HG02938 (cell line): ENCODE measurements around the gene COX5A.

Experiments used
- ATAC-seq: cut with Tn5 transposase; IDR thresholded peaks from one replicate; pipeline ENCODE4 v1.9.1; 2021; ENCODE audit warnings: mild to moderate bottlenecking, moderate library complexity; ENCODE audit not compliant: unreplicated experiment

COX5A gene

DNA sequence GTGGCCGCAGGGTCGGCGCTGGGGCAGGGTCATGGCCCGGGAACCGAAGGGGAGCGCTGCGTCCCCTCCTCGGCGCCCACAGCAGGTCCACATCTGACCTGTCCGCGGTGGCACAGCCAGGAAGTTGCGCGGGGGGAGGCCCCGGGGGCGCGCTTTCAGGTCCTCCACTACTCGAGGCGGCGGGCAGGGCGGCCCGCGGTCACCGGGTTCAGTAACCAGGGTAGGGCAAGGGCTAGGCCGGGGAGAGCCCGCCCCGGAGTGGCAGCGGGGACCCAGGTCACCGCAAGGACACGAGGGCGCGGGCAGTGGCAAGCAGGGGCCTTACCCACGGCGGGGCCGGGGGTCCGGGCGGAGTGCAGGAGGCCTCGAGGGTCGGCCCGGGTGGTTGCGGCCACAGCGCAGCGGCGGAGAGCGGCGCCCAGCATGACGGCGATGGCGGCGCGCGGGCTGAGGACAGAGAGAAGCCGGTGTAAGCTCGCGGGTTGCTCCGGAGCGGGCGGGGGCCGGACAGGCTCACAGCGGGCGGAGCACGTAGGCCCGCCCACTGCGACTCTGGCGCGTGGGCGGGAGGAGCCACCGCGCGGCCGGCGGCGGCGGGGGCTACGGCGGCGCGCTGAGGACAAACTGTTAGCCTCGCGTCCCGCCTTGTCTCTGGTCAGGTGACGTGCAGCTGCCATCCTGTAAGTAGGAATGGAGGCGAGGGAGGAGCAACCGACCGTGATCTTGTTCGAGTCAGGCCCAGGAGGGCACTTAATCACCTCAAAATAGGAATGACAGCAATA, at the start of gene COX5A:
Gene COX5A, minus strand, starts transcription at position 484 of the 782 bp plus-strand sequence. Its CDS starts 59 bp downstream, at position 425.
- peak; percentile 79 for ATAC-seq

DNA sequence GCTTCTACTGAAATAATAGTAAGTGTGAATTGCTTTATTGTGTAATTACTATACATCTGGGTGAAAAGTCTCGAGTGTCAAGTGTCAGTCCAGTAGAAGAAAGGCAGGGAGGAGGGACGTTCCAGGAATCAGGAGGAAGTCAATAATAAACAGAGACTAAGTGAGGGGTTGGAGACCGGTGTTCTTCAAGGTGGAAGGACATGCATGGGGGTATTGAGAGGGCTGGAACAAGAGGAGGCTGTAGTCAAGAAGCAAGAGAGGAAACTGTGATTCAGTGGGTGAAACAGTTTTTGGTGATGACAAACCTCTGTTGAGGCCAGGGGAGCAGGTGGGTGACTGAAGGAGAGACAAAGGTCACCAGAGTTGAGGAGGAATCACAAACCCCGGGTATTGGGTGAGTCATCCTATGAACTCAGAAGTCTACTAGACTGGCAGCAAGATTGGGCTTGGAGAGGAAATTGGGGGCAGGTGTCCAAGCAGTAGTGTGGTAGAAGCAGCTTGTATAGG, 45.9 kb upstream of the COX5A start:
- peak; percentile 76 for ATAC-seq

DNA sequence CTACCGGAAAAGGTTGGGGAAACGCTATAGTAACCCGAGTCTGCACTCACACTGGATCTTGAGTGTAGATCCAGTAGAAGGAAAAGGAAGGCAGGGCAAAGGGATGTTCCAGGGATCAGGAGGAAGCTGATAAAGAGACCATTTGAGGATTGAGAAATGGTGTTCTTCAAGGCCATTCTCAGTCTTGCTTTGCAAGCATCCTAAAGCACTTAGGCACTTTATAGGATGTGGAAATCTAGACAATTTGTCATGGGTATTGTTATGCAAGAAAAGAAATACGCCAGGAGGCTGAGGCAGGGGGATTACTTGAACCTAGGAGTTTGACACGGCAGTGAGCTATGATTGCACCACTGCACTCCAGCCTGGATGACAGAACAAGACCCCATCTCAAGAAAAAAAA, 44.3 kb upstream of the COX5A start:
- no peak for ATAC-seq

DNA sequence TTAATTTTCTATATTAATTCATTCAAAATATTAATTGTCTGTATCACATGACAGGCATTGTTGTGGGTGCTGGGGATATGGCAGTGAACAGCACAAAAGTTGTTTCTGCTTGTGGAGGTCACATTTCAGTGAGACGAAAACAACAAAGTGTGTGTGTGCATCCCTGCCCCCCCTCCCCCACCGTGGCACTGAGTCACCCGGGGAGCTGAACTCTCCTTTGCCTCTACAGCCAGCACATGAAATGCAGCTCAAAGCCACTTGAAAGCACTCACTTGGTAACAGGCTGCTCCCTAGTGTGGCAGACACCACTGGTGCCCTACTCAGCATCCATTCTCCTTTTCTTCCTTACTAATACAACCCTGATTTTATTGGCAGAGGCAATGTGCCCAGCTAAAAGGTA, 40.6 kb upstream of the COX5A start:
- no peak for ATAC-seq

DNA sequence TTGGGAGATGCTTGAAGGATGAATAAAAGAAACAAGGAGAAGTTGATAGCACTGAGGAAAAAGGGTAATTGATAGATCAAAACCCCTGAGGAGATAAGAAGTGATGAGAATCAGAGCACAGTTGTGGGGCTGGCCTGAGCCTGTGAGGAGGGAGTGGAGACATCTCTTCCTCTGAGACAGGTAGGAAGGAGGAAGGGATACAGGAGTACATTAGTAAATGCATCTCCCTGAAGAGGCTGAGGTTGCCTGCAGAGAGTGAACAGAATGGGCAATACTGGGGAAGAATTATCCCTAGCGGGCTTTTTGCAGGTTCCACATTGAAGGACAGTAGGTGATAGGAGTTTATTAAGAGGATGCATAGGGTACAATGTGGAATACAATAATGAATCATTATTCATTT, 40.2 kb upstream of the COX5A start:
- ATAC-seq = no peak

DNA sequence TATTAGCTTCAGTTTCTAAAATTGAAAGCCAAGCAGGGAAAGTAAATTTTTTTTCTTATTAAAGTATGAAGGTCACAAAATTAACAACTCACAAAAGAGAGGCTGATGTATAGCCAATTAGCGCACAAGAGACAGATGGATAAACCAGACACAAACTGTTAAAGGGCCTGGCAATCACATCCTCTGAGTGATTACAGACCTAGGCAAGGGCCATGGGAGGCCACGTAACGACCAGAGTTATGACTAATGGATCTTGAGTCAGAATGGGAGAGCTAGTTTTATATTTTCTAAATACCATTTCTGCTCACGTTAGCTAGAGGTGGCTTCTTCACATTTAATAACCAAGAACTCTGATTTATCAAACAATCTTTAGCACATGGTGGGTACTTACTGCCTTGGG, 39.7 kb upstream of the COX5A start:
- ATAC-seq = no peak

DNA sequence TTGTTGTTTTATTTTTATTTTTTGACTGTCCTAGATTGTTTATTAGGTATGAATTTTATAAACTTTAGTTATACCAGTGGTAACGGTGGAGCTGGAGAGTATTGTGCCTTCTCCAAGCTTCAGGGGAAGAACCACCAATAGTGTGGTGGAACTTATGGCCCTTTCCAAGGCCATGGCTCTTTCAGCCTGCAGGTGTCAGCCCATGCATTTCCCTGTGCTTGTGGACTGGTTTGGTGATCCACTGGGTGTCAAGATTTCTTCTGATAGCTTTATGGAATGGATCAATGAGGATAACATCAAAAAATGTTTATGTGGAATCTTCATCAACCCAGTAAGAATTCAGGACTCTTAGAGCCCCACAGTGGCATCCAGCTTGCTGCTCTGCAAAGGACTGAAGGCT, 38.3 kb upstream of the COX5A start:
- ATAC-seq = no peak

DNA sequence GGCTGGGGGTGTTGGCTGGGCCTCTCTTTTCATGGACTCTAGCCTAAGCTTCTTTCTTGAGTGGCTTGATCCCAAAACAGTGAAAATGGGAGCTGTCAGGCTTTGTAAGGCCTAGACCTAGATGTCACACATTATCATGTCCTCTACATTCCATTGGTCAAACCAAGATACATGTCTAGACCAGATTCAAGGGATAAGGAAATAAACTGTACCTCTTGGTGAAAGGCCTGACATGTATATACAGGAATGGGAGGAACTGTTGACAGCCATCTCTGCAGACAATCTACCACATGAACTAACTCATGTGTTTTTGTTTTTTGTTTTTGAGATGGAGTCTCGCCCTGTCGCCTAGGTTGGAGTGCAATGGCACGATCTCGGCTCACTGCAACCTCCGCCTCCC, 29.8 kb upstream of the COX5A start:
- no peak for ATAC-seq

DNA sequence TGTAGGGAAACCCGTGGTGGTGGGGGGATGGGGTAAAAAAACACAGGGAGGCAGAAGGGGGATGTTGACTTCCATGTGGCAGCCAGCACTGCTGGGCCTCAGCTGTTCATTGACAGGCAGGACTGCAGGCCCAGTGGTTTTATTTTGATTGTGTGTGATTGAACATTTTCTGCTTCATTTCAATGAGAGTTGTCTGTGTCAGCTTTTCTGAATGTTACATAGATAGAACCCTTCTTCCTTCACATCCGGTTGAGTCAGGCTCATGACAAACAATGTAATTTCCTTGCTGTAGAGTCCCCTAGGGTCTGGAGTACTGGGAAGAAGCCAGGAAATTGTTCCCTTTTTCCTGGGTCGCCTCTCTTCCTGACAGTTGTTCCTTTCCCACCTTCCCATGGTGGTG, 26.9 kb upstream of the COX5A start:
- ATAC-seq = no peak

DNA sequence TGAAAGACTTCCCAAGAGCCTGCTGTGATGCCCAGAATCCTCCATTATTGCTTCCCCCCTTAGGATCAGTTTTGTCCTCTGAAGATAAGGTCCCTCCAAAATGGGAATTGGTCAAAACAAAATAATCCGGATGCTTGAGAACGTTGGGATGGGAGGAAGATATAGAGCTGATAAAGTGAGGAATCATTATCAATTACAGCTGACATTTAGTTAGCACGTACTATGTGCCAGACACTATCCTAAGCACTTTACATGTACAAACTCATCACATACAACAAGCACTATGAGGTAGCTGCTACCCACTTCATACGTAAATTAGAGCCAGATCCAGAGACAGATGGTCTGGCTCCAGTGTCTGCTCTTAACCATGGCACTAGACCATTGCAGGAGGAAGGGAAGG, 25.3 kb upstream of the COX5A start:
- ATAC-seq = no peak

DNA sequence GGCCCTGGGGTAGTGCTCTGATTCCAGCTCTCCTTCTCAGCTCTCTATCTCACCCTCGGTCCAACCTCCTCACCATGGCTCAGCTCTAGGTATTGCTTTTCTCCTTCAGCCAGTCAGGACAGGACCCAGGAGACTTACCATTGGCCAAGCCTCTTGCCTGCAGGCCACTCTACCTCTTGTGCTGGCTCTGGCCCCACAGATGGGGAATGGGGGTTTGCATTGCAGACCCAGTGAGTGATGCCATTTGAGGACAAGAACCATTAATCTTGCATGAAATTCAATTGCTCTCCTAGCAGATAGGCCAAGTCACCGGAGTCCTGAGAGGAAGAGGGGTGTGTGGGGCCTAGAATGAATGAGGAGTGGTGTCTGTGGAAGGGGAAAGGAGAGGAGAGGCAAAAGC, 24.8 kb upstream of the COX5A start:
- ATAC-seq = no peak

DNA sequence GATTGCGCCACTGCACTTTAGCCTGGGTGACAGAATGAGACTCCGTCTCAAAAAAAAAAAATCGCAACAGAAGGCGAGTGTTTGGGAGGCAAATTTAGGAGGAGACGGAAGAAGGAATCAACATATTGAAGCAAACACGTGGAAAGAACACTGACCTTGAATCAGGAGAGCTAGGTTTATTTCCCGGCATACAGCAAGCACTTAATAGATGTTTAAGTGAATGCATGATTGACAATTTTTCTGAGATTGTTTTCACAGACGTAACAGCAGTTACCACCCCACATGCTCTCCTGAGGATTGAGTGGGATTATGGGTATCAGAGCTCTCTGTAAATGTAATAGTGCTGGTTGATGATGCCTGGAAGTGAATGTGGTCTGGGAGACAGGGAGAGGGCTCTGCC, 24.3 kb upstream of the COX5A start:
- ATAC-seq = no peak

DNA sequence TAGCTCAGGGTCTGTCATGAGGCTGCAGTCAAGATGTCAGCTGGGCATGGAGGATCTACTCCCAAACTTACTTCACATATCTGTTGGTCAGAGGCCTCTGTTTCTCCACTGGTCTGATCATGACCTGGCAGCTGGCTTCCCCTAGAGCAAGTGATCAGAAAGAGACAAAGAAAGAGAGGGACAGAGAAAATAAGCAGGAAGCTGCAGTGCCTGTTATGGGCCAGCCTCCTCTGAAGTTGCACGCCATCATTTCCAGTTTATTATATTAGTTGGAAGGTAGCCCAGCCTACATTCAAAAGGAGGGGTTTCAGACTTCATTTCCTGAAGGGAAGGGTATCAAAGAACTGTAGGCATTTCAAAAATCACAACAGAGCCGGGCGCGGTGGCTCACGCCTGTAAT, 23.7 kb upstream of the COX5A start:
- no peak for ATAC-seq

DNA sequence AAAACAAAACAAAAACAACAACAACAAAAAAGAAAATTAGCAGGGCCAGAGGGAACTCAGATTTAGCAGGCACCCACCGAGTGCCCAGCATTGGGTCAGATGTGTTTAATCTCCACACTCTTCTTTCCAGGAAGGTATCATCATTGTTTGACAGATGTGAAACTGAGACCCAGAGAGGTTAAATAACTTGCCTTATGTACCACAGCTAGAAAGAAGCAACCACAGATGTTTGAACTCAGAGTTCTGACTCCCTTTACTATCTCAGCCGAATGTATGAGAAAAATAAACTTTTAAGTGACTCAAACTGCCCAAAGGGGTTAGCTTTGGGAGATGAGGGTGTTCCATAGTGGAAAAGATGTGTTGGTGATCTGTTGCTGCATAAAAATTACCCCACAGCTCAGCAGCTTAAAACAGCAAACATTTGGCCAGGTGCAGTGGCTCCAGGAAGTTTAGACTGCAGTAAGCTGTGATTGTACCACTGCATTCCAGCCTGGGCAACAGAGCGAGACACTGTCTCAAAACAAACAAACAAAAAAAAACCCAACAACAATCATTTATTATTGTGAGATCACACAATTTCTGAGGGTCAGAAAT, 23.2 kb upstream of the COX5A start:
- ATAC-seq = no peak

DNA sequence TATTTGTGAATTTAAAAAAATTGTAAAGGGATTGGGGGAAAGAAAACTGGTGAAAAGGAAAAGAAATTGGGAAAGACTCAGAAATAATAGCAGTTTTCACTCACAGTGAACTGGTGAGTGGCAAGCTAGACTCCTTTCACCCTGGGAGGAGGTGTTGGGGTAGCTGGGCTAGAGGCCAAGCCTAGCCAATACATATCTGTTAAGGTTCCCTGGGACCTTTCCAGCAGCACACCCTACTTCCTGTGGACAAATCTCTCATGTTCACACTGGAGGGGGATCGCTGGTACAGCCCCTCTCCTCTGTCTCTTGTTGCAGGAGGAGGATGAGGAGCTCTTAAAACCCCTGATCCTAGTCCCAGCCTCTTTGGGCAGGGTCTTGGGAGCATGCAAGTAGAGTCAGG, 22.4 kb upstream of the COX5A start:
- ATAC-seq = no peak

DNA sequence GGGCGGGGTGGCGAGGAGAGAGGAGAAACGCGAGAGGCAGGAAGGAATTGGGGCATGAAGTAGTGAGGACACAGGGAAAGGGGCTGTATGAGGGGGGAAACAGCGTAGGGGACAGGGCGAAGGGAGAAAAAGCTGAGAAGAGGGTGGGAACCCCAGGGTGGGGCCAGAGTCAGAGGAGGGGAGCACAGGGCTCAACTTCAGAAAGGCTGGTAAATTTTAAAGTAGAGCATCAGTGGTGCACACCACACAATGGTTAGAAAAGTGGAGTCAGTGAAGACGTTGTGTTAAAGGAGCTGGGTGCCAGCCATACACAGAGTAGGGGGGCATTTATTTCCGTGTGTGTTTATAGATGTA, 21.7 kb upstream of the COX5A start:
- no peak for ATAC-seq

DNA sequence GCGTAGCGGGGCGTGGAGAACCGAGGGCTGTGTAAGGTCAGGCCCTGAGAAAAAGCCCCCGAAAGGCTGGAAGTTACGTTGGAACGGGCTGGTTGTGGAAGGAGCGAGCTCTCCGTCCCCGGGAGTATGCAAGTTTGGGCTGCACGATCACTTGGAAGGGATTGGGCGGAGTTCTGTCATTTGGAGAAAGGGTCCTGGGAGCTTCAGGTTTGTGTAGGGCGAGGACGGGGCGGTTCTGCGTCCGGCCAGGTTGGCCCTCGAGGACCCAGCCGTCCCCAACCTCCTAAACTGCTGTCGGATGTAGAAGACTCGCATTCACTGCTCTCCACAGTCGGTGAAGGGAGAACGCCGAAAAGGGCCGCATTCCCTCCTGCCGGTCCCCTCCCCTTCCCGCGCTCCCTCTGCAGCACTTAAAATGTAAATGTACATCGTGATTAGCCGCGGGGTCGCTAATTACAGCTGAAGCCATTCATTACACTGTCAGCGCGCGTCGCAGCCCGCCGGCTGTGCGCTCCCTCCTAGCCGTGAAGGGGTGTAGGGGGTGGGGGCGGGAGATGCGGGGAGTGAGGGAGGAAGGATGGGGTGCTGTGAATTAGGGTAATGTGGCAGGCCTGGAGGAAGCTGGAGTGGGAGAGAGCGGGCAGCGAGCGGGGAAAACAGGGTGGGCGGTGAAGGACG, 21.2 kb upstream of the COX5A start:
- no peak for ATAC-seq

DNA sequence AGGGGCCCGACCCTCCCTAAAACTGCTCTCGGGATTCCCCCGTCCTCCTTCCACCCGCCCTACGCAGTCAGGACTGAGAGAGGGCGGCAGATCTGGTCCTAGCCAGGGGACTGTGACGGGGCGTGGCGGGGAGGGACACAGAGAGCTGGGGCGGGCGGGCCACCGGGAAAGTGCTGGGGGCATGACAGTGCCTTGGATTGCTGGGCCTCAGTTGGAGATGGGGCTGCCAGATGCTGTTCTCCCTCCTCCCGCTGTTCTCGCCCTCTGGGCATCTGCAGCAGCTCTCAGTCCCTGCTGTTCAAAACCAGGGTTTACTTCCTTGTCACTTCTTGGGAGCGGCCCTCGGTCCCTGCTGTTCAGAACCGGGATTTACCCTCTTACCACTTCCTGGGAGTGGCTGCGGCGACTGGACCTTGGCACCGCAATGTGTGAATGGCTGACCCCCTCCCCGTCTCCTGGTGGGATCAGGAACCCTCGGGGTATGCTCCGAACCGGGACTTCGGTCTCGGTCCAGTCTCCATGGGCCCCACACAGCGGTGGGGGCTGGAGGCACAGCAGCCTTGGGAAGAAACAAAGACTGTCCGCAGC, 20.5 kb upstream of the COX5A start:
- ATAC-seq = no peak

DNA sequence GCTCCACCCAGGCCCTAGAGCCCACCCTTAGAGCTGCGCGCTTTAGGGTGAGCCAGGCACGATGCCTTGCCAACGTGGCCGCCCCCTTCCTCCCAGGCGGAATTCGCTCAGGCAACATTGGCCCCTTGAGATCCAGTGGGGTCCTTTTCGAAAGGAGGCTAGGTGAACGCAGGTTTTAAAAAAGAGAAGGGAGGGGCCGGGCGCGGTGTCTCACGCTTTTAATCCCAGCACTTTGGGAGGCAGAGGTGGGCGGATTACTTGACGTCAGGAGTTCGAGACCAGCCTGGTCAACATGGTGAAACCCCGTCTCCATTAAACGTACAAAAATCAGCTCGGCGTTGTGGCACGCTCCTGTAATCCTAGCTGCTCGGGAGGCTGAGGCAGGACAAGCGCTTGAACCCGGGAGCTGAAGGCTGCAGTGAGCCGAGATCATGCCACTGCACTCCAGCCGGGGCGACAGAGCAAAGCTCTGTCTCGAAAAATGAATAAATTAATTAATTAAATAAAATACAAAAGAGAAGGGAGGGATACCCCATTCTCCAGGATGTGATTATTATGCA, 19.7 kb upstream of the COX5A start:
- ATAC-seq = no peak

DNA sequence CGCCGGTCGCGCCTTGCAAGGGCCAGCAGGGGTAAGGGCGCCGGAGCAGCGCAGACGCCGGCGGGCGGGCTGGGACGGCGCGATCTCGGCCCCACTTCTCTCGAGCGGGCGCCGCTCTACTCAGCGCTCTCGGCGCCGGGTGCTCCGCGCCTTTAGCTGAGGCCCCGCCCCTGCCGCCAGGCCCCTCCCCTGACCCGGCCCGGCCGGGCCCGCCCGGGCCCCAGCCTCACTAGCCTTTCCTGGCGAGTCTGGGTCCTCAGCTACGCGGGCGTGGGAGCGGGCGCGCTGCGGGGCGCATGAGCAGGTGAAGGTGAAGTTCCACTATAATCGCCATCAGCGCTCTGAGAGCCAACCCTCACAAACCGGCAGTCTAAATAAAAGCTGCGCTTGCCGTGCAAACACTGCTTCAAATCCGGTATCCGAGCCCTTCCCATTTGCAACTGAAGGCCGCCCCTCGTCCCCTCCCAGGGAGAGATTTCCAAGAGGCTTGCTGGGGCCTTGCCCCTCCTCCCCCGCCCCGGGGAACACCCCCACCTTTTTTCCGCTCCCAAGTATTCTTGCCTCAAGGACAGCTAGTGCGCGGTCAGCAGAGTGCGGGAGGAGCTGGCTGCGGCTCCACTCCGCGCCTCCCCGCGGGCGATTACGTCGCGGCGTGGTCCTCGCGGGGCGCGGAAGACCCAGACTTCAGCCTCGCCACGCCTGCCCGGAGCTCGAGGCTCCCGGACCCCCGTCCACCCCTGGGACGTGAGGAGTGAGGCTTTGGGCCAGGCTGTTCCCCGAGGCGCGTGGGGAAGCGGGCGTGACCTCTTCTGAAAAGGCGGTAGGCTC, 19.0 kb upstream of the COX5A start, which contains the start of gene RPP25:
Gene RPP25, minus strand, starts transcription at position 125 of the 828 bp plus-strand sequence. CDS start 189 bp downstream, outside the sequence.
- ATAC-seq = peak; percentile 69
